Neural cell (in vitro differentiated cells): ENCODE results near the gene SLC24A3. TPM values are rescaled to one million over a fixed set of nuclear protein-coding genes. Genes with fewer than 3 reads are reported as not detected.

ENCODE experiments used
- H2AFZ ChIP-seq: fragments of 200-600, 300-800 bp; sonication (generic), shearing (Covaris generic); 2 replicates; pipeline ENCODE4 v1.6.0; 2014; ENCODE audit warnings: low read depth, mild to moderate bottlenecking, antibody characterized with exemption, low read length, moderate library complexity
- H3F3A ChIP-seq: fragments of 200-600 bp; shearing (Covaris generic); 2 replicates; pipeline ENCODE4 v1.6.1; 2016; ENCODE audit warnings: mild to moderate bottlenecking, moderate library complexity, mixed read lengths, antibody characterized with exemption, low read length; ENCODE audit not compliant: insufficient read depth, poor library complexity, severe bottlenecking
- H3K27ac ChIP-seq: fragments of 200-600, 300-800 bp; sonication (generic), shearing (Covaris generic); 2 replicates; pipeline ENCODE4 v1.5.1; 2014; ENCODE audit warnings: mild to moderate bottlenecking, low read length, moderate library complexity
- H3K27me3 ChIP-seq: fragments of 300-800, 200-600 bp; sonication (generic), shearing (Covaris generic); 2 replicates; pipeline ENCODE4 v1.6.0; 2014; ENCODE audit warnings: mild to moderate bottlenecking, low read depth, low read length, moderate library complexity; ENCODE audit not compliant: insufficient read depth
- H3K36me3 ChIP-seq: fragments of 300-800, 200-600 bp; sonication (generic), shearing (Covaris generic); 2 replicates; pipeline ENCODE4 v1.5.1; 2014; ENCODE audit warnings: mild to moderate bottlenecking, antibody characterized with exemption, low read length, moderate library complexity; ENCODE audit not compliant: insufficient read depth
- H3K4me2 ChIP-seq: fragments of 300-800, 200-600 bp; sonication (generic), shearing (Covaris generic); 2 replicates; pipeline ENCODE4 v1.6.0; 2014; ENCODE audit warnings: mild to moderate bottlenecking, low read length
- H3K4me3 ChIP-seq: fragments of 300-800, 200-600 bp; sonication (generic), shearing (Covaris generic); 2 replicates; pipeline ENCODE4 v1.5.1; 2014; ENCODE audit warnings: mild to moderate bottlenecking, low read length, moderate library complexity
- H3K79me2 ChIP-seq: fragments of 200-600 bp; shearing (Covaris generic); replicated peaks from 2 replicates; pipeline ENCODE4 v1.6.0; 2014; ENCODE audit warnings: mild to moderate bottlenecking, low read length, moderate library complexity; ENCODE audit not compliant: insufficient read depth
- H3K9ac ChIP-seq: fragments of 300-800, 200-600 bp; sonication (generic), shearing (Covaris generic); 2 replicates; pipeline ENCODE4 v1.6.1; 2016; ENCODE audit warnings: mild to moderate bottlenecking, low read length, mixed read lengths
- H3K9me2 ChIP-seq: fragments of 200-600 bp; shearing (Covaris generic); 2 replicates; pipeline ENCODE4 v1.6.1; 2016; ENCODE audit warnings: mild to moderate bottlenecking, low read length, mixed read lengths; ENCODE audit not compliant: insufficient read depth
- H3K9me3 ChIP-seq: fragments of 200-600, 300-800 bp; sonication (generic), shearing (Covaris generic); 2 replicates; pipeline ENCODE4 v1.6.1; 2016; ENCODE audit warnings: mild to moderate bottlenecking, mixed run types, low read length, moderate library complexity, mixed read lengths
- H4K20me1 ChIP-seq: fragments of 200-600 bp; shearing (Covaris generic); 2 replicates; pipeline ENCODE4 v1.6.1; 2016; ENCODE audit warnings: mild to moderate bottlenecking, mixed run types; ENCODE audit not compliant: insufficient read depth
- CTCF ChIP-seq: fragments of 450-650 bp; IDR thresholded peaks from 2 replicates; pipeline ENCODE4 v1.5.1; 2014; ENCODE audit warnings: antibody characterized with exemption, mild to moderate bottlenecking, moderate library complexity; ENCODE audit not compliant: poor library complexity, severe bottlenecking
- EP300 ChIP-seq: fragments of 450-650 bp; conservative IDR thresholded peaks from 2 replicates; pipeline ENCODE4 v1.6.1; 2014; ENCODE audit warnings: antibody characterized with exemption, mild to moderate bottlenecking, moderate library complexity; ENCODE audit not compliant: poor library complexity, severe bottlenecking
- EZH2 ChIP-seq: fragments of 200-600, 300-800 bp; shearing (Covaris generic), sonication (generic); IDR thresholded peaks from 2 replicates; pipeline ENCODE4 v1.6.1; 2014; ENCODE audit warnings: antibody characterized with exemption, low read length, borderline replicate concordance, mild to moderate bottlenecking; ENCODE audit not compliant: insufficient read depth, poor library complexity, severe bottlenecking
- MXI1 ChIP-seq: fragments of 450-650 bp; conservative IDR thresholded peaks from 2 replicates; pipeline ENCODE4 v1.6.1; 2014; ENCODE audit warnings: antibody characterized with exemption, mild to moderate bottlenecking; ENCODE audit not compliant: poor library complexity, severe bottlenecking
- POLR2AphosphoS5 ChIP-seq: IDR thresholded peaks from 2 replicates; pipeline ENCODE4 v1.6.1; 2012
- RAD21 ChIP-seq: fragments of 450-650 bp; conservative IDR thresholded peaks from 2 replicates; pipeline ENCODE4 v1.6.1; 2014; ENCODE audit warnings: antibody characterized with exemption, mild to moderate bottlenecking, moderate library complexity
- SMC3 ChIP-seq: fragments of 450-650 bp; conservative IDR thresholded peaks from 2 replicates; pipeline ENCODE4 v1.6.1; 2014; ENCODE audit warnings: antibody characterized with exemption, mild to moderate bottlenecking, moderate library complexity; ENCODE audit not compliant: poor library complexity
- TAF1 ChIP-seq: IDR thresholded peaks from 2 replicates; pipeline ENCODE4 v1.6.1; 2012; ENCODE audit warnings: low read depth
- polyA plus RNA-seq: library from polyadenylated mRNA; depleted of rRNA; stranded (reverse); fragments of >200 nt; gene quantifications from 2 replicates; pipeline ENCODE4 v1.2.3, GENCODE V29; 2014
- TF ChIP-seq, protein P1 (sequence below): IDR thresholded peaks from 2 replicates; pipeline ENCODE4 v1.6.1; 2012; ENCODE audit warnings: borderline replicate concordance

SLC24A3 gene
- polyA plus RNA-seq, 1 donor from 2014 or later, result 6.5 TPM

GRCh38 chr20:19718880-19719279 lies 506.4 kb downstream of the SLC24A3 start:
- H3K9ac ChIP-seq, result no peak overlapping the region
- H3K4me2 ChIP-seq, result no peak overlapping the region
- no peaks in the 10 kb centered on the region for H3K36me3 ChIP-seq
- no peaks in the 10 kb centered on the region for H3K9me2 ChIP-seq
- H2AFZ ChIP-seq, result no peak overlapping the region
- no peaks in the 10 kb centered on the region for H3K79me2 ChIP-seq
- H3F3A ChIP-seq, result no peaks in the 10 kb centered on the region
- H3K9me3 ChIP-seq, result no peaks in the 10 kb centered on the region
- H3K27me3 ChIP-seq, result no peaks in the 10 kb centered on the region
- H4K20me1 ChIP-seq, result no peaks in the 10 kb centered on the region
- TF ChIP-seq EZH2, result no peak
- no peak for TF ChIP-seq TAF1
- TF ChIP-seq CTCF, result no peak
- TF ChIP-seq, protein P1, sequence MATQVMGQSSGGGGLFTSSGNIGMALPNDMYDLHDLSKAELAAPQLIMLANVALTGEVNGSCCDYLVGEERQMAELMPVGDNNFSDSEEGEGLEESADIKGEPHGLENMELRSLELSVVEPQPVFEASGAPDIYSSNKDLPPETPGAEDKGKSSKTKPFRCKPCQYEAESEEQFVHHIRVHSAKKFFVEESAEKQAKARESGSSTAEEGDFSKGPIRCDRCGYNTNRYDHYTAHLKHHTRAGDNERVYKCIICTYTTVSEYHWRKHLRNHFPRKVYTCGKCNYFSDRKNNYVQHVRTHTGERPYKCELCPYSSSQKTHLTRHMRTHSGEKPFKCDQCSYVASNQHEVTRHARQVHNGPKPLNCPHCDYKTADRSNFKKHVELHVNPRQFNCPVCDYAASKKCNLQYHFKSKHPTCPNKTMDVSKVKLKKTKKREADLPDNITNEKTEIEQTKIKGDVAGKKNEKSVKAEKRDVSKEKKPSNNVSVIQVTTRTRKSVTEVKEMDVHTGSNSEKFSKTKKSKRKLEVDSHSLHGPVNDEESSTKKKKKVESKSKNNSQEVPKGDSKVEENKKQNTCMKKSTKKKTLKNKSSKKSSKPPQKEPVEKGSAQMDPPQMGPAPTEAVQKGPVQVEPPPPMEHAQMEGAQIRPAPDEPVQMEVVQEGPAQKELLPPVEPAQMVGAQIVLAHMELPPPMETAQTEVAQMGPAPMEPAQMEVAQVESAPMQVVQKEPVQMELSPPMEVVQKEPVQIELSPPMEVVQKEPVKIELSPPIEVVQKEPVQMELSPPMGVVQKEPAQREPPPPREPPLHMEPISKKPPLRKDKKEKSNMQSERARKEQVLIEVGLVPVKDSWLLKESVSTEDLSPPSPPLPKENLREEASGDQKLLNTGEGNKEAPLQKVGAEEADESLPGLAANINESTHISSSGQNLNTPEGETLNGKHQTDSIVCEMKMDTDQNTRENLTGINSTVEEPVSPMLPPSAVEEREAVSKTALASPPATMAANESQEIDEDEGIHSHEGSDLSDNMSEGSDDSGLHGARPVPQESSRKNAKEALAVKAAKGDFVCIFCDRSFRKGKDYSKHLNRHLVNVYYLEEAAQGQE, result no peak
- H3K4me3 ChIP-seq, result no peak overlapping the region
- H3K27ac ChIP-seq, result no peak overlapping the region

DNA sequence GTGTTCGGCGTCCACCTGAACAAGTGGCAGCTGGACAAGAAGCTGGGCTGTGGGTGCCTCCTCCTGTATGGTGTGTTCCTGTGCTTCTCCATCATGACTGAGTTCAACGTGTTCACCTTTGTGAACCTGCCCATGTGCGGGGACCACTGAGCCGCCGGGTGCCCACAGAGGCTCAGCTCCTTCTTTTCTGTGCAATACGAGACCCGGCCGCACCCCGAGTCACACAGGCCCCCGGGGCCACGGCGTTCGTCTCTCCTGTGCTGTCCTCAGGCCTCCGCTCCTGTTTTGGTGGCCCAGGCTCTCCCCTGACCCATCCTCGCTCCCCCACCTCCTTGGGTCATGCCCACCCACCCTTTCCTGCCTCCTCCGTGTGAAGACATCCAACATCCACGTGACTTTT lies 508.5 kb downstream of the SLC24A3 start:
- no peak overlapping the region for H3K27ac ChIP-seq
- no peak overlapping the region for H2AFZ ChIP-seq
- H3K27me3 ChIP-seq, result no peaks in the 10 kb centered on the region
- no peak for TF ChIP-seq TAF1
- TF ChIP-seq, protein P1, result no peak
- no peaks in the 10 kb centered on the region for H3K9me3 ChIP-seq
- no peaks in the 10 kb centered on the region for H3K36me3 ChIP-seq
- H3F3A ChIP-seq, result no peaks in the 10 kb centered on the region
- no peak overlapping the region for H3K9ac ChIP-seq
- H3K4me3 ChIP-seq, result no peak overlapping the region
- H3K9me2 ChIP-seq, result no peaks in the 10 kb centered on the region
- H3K79me2 ChIP-seq, result no peaks in the 10 kb centered on the region
- H4K20me1 ChIP-seq, result no peaks in the 10 kb centered on the region
- no peak overlapping the region for H3K4me2 ChIP-seq

DNA sequence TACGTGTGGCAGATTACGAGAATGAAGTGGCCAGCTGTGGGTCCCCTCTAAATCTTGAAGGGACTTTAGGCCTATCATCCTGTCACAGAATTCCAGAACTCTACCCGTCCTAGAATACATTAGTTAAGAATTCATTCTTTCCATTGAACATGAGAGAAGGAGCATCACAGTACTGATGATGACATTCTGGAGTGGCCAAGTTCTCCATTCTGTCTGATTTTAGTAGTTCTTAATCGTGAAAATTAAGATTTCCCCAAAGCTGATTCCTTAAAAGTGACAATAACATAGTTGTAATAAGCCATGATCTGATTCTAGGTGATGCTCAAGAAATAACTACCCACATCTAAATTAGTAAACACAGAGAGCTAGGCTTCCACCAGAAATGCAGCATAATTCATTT lies 510.6 kb downstream of the SLC24A3 start:
- Histone ChIP-seq H3K9ac (no peak overlapping the region), H3K4me2 (no peak overlapping the region), H3K9me3 (no peaks in the 10 kb centered on the region), H3K4me3 (no peak overlapping the region), H3K27me3 (no peaks in the 10 kb centered on the region), H3K27ac (no peak overlapping the region), H2AFZ (no peak overlapping the region), H4K20me1 (no peaks in the 10 kb centered on the region), H3F3A (no peaks in the 10 kb centered on the region), H3K9me2 (no peaks in the 10 kb centered on the region), H3K36me3 (no peaks in the 10 kb centered on the region), H3K79me2 (no peaks in the 10 kb centered on the region)
- TF ChIP-seq MXI1, result no peak
- no peak for TF ChIP-seq EP300
- no peak for TF ChIP-seq POLR2AphosphoS5
- no peak for TF ChIP-seq CTCF
- TF ChIP-seq RAD21, result no peak
- TF ChIP-seq SMC3, result no peak
- no peak for TF ChIP-seq TAF1
- TF ChIP-seq EZH2, result no peak
